GM18951 (cell line): ENCODE results near the gene MVD.
A peak's percentile ranks its signal among the peaks of the same experiment; 100 is the strongest.

Experiments
- POLR2A ChIP-seq: IDR thresholded peaks from 4 replicates; pipeline ENCODE4 v1.6.1; 2011; ENCODE audit warnings: mild to moderate bottlenecking; ENCODE audit not compliant: insufficient read length, insufficient read depth; ENCODE audit errors: extremely low read depth
- in situ Hi-C: fragments of 300-500 bp; cut with MboI; formaldehyde crosslinking; loops from one replicate; pipeline ENCODE4 v1.12.0; 2022; ENCODE audit warnings: low sequenced_read_pairs, mixed read lengths, inconsistent platforms; ENCODE audit not compliant: unreplicated experiment

The MVD gene

DNA sequence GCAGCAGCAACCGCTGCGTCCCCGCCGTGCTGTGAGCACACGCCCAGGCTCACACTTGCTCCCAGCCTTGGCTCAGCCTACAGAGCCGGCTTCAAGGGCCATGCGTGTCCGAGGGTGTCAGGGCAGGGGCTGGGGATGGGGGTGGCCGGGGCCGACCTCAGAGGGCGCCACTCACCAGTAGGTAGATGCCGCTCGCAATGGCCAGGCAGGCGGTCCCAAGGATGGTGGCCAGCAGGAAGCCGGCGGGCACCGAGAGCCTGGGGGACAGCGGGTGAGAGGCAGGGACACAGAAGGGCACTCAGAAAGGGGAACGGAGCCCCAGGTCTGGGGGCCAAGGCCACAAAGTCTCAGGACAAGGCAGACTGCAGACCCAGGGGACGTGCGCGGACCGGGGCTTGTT, 16.9 kb downstream of the MVD start:
- in situ Hi-C loops, result no loop called here
- TF ChIP-seq POLR2A, result no peak

DNA sequence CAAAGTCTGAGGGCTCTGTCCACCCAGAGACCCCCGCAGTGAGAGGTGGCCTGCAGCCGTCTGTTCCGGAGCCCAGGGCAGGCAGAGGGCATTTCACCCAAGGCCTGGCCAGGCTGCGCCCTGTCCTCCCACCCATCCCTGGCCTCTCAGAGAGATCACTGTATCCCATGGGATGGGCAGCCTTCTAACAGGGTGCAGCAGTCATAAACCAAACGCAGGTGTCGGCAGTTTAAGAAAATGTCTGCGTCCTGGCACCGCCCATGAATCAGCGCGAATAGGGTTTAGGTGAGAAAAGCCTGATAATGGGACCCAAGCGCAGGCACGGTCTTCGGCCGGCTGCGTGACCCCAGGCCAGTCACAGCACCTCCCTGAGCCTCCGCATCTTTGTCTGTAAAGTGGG, 17.4 kb downstream of the MVD start:
- no peak for TF ChIP-seq POLR2A
- in situ Hi-C loops, result no loop called here

DNA sequence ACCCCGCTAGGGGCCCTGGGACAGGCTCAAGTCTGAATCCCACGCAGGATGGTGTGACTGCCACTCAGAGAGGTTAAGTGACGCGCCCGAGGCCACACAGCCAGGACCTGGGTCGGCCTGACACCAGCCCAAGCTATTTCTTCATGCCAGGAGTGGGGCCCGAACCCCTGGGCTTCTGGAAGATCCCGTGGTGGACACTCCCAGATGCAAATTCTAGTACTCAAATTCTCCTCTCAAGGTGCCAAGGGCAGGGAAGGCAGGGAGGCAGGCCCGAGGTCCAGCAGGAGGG, 19.3 kb downstream of the MVD start:
- TF ChIP-seq POLR2A, result no peak
- in situ Hi-C loops, result no loop called here

DNA sequence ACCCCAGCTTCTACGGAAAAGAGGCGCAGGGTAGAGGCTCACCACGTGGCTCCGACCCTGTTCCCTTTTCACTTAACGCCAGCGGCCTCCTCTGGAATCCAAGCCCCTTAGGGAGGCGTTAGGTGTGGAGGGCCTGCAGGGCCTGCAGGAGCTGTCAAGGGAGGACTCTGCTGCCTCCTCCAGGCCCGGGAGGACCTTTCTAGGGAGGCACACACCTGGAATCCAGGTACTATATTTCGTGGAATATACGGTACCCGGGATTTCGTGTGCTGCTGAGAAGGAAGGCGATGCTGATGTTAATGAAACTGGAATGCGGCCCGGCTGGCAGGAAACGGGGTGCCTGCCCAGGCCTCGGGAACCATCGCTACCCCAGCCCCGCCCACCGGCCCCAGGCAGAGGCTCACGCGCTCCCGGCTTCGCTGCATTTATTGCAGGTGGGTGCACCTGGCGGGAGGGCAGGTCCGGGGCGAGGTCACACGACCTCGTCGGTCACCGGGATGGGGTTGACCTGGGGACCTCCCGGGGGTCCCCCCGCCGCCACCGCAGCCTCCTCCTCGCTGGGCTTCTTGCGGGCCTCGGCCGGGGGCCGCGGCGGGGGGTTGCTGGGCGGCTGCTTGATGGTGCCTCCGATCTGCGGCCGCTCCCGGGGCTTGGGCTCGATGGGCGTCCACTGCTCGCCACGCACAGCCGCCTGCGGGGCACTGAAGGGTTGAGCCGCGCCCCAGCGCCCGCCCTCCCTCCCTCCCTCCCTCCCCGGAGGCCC, 19.8 kb downstream of the MVD start:
- peak; percentile 3 for TF ChIP-seq POLR2A
- in situ Hi-C loops, result no loop called here

DNA sequence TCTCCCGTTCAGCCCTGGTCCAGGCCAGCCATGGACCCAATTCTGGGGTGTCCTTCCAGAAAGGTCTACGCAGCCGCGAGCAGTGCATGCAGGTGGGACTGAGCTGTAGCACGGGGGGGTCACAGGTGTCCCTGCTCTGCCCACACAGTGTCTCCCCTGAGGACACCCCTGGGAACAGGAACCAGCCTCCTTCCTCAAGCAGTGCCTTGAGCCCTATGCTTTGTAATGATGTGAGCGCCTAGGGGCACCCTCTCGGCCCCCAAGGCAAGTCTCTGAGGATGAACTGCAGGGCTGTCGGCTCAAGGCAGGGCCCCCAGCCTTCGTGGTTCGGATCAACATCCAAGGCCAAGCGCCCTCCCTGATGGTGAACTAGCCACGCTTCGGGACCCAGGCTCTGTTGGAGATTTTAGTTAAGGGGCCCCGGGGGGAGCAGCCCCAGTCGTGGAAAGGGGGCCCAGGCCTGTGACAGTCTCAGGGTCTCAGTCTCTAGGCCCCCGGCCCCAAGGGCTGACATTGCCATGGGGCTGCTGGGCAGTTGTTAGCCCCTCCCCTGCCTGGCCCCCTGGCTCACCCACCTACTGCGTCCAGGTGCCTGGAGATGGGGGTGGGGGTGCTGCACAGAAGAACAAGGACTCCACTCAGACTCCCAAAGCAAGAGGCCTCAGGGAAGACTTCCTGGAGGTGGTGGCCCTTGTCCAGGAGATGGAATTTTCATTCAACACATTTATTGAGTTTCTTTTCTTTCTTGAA, 22.2 kb downstream of the MVD start:
- no peak for TF ChIP-seq POLR2A
- in situ Hi-C loops, result no loop called here

DNA sequence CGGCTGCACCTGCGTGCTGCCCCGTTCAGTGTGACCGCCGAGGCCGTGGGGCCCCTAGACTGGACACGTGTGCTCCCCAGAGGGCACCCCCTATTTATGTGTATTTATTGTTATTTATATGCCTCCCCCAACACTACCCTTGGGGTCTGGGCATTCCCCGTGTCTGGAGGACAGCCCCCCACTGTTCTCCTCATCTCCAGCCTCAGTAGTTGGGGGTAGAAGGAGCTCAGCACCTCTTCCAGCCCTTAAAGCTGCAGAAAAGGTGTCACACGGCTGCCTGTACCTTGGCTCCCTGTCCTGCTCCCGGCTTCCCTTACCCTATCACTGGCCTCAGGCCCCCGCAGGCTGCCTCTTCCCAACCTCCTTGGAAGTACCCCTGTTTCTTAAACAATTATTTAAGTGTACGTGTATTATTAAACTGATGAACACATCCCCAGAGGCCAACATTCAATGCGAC, 22.8 kb downstream of the MVD start:
- in situ Hi-C loops, result no loop called here
- TF ChIP-seq POLR2A, result no peak

DNA sequence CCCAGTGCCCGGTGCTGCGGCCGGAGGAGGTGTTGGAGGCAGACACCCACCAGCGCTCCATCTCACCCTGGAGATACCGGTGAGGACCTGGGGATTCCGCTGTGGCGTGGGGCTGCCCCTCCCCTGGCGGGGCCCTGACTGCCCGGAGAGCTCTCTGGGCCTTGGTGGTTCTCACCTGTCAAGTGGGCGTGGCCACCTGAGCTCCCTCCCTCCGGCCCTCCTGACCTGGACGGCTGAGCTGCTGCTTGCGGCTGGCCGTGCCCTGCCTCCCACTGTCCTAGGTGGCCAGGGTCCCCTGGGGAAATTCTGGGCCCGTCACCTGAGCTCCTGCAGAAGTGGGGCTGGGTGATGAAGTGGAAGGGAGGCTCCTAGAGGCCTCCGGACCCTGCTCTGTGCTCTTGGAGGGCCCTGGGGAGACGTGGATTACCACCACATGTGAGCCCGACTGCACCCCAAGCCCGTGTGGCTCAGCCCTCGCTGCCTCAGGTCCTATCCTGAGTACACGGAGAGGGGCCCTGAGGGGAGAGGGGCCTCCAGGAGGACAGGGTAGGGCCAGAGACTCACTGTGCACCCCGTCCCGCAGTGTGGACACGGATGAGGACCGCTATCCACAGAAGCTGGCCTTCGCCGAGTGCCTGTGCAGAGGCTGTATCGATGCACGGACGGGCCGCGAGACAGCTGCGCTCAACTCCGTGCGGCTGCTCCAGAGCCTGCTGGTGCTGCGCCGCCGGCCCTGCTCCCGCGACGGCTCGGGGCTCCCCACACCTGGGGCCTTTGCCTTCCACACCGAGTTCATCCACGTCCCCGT, 23.5 kb downstream of the MVD start:
- TF ChIP-seq POLR2A, result no peak
- in situ Hi-C loops, result no loop called here

DNA sequence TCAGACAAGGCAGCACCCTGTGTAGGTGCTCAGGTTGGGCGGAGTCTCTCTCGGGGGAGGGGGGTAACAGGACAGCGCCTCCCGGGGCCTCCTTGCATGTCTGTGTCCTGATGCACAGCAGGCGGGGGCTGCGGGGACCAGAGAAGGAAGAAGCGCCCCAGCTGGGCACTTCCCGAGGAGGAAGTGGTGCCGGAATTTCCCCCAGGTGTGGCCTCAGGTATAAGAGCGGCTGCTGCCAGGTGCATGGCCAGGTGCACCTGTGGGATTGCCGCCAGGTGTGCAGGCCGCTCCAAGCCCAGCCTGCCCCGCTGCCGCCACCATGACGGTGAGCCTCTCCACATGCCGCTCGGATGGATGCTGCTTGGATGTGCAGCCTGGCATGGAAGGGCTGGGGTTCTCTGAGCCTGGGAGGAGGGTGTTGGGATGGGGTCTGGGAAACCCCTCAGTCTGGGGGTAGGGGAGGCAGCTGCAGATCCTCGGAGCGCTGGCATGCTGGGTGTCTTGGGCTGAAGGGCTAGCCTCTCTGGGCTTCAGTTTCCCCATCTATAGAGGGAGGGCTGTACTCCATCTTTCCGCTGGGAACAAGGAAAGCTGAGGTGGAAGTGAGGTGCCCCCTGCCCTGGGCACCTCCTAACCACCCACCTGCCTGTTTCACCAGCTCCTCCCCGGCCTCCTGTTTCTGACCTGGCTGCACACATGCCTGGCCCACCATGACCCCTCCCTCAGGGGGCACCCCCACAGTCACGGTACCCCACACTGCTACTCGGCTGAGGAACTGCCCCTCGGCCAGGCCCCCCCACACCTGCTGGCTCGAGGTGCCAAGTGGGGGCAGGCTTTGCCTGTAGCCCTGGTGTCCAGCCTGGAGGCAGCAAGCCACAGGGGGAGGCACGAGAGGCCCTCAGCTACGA, 24.3 kb downstream of the MVD start, which contains the start of gene IL17C:
IL17C (plus strand) TSS at position 250 of the 908 bp plus-strand sequence; CDS start at position 320, 70 bp downstream.
- in situ Hi-C loops, result no loop called here
- TF ChIP-seq POLR2A, result no peak

DNA sequence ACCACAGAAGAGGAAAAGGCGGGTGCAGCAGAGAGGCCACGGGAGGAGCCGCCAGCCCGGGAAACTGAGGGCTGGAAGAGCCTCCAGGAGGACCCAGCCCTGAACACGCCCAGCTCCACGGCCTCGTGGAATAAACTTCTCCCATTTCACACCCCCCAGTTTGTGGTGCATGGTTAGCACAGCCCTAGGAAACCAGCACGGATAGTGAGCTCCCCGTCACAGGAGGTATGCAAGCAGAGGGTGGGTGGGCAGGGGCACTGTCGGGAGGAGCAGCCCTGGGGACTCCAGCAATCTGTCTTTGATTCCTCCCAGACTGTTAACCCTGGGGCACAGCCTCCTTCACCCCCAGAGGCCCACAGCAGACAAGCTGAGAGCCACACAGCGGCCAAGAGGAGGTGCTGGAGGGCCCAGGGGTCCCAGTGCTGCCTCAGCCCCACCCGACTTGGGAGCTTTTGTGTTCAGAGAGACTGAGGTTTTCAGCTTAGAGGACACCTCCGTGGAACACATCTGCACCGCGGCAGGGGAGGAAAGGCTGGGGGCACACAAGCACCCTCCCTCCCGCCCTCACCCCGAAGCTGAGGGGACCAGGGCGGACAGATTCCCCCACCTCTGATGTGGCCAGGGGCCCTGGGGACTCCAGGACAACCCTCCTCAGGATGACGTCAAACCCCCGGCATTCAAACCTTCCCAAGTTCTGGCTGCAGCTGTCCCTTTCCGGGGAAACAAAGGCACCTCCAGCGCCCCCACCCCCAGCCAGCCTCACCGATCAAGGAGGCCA, 26.2 kb downstream of the MVD start:
- TF ChIP-seq POLR2A, result no peak
- in situ Hi-C loops, result no loop called here

DNA sequence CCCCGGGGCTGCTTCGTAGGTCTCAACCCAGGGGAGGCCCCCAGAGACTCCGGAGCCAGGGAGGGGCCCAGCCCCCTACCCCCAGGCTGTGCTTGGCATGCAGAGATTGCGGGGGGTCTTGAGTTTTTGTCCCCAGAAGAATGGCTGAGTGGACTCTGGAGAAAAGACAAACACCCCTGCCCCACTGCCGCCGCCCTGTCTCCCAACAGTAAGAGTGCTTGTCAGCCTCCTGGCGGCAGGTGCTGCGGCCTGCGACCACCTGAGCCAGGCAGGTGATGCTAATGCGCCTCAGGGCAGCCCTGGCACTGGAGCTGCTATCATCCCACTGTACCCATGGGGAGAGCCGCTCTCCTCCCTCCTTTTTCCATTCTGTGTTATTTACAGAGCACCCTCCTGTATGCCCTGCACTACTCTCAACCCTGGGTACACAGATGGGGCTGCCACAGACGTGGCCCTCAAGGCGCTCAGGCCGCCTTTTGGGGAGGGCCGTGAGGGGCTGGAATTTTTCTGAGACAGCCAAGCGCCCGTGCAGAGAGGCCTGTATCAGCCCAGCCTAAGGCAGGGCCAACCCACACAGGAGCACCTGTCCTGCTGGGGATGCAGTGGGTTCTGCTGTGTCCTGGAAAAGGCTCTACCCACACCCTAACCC, 27.1 kb downstream of the MVD start:
- TF ChIP-seq POLR2A, result no peak
- in situ Hi-C loops, result no loop called here

DNA sequence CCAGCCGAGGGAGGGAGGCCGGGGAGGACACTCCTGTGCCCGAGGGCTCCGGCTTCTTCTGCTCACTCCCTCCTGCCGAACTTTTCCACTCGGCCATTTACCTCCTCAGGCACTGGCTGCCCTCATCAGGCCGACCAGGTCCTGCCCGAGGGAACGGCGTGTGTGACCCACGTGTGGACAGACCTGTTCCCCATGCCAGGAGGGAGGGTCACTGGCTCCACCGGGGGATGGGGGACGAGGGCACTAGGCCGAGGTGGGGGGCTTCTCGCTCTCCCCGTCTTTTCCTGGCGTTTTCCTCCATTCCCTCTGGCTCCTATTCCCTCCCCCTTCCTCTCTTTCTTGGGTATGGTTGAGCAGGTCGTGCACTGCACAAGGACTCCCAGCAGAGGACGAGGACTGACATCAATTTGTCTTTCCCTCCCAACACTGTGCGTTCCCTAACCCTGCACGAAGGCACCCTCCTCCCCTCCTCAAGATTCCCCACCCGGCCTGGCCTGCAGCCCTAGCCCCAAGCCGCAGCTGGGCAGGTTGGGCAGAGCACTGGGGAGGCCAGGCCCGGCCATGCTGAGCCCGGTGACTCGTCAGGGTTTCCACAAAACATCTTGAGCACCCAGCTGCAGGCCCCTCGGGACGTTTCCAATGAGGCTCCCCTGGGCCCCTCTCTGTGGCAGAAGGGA, 27.8 kb downstream of the MVD start:
- in situ Hi-C loops, result no loop called here
- no peak for TF ChIP-seq POLR2A
